ENCODE results near the gene COL6A2.
"Not testable (repeated sequence)": the region's sequence is repeated elsewhere in the genome, so short reads cannot be mapped to it uniquely, and the experiment has no call there.

COL6A2 gene

GRCh38 chr21:46095814-46096595, 1.9 kb upstream of the COL6A2 start:
- DNase-seq: no peak

- no peak for DNase-seq
Observed at GRCh38 chr21:46096596-46097335, 1.1 kb upstream of the COL6A2 start.

- no peak for DNase-seq
Observed at GRCh38 chr21:46098303-46099141, 610 bp downstream of the COL6A2 start.

GRCh38 chr21:46099476-46099875, 1.6 kb downstream of the COL6A2 start:
- no peak for DNase-seq

- DNase-seq: no peak
Observed at GRCh38 chr21:46100020-46100419, 2.1 kb downstream of the COL6A2 start.

GRCh38 chr21:46100426-46100825, 2.5 kb downstream of the COL6A2 start:
- no peak for DNase-seq

GRCh38 chr21:46100906-46101305, 3.0 kb downstream of the COL6A2 start:
- no peak for DNase-seq

GRCh38 chr21:46104104-46104503, 6.2 kb downstream of the COL6A2 start:
- no peak for DNase-seq

- DNase-seq: not testable (repeated sequence)
Observed at GRCh38 chr21:46107376-46107775, 9.5 kb downstream of the COL6A2 start.

GRCh38 chr21:46108827-46109312, 11.0 kb downstream of the COL6A2 start:
- no peak for DNase-seq

- no peak for DNase-seq
Observed at GRCh38 chr21:46109313-46110221, 11.7 kb downstream of the COL6A2 start.

- no peak for DNase-seq
Observed at GRCh38 chr21:46110499-46111192, 12.7 kb downstream of the COL6A2 start.

- DNase-seq: no peak
Observed at GRCh38 chr21:46111193-46111571, 13.3 kb downstream of the COL6A2 start.

- no peak for DNase-seq
Observed at GRCh38 chr21:46111857-46112724, 14.2 kb downstream of the COL6A2 start.

- no peak for DNase-seq
Observed at GRCh38 chr21:46112725-46113215, 14.9 kb downstream of the COL6A2 start.

- no peak for DNase-seq
Observed at GRCh38 chr21:46113497-46114176, 15.7 kb downstream of the COL6A2 start.

- no peak for DNase-seq
Observed at GRCh38 chr21:46114963-46115362, 17.1 kb downstream of the COL6A2 start.

- DNase-seq: no peak
Observed at GRCh38 chr21:46115441-46116188, 17.7 kb downstream of the COL6A2 start.

All from GF-D8 (cell line).